Activated CD4-positive, alpha-beta T cell treated with anti-CD3 and anti-CD28 coated beads for 24 hours (primary cell): ENCODE measurements around the gene SMOC2.

Experiments
- DNase-seq, 2 donors: peaks; one replicate each; pipeline ENCODE4 v3.0.0-alpha.2; 2020; ENCODE audit warnings: low read depth in 2 of 2

SMOC2 gene

GRCh38 chr6:168709390-168709789 lies 268.4 kb downstream of the SMOC2 start:
- DNase-seq, result no peak

- no peak for DNase-seq
These were observed 269.0 kb downstream of the SMOC2 start for GRCh38 chr6:168709991-168710390.

DNA sequence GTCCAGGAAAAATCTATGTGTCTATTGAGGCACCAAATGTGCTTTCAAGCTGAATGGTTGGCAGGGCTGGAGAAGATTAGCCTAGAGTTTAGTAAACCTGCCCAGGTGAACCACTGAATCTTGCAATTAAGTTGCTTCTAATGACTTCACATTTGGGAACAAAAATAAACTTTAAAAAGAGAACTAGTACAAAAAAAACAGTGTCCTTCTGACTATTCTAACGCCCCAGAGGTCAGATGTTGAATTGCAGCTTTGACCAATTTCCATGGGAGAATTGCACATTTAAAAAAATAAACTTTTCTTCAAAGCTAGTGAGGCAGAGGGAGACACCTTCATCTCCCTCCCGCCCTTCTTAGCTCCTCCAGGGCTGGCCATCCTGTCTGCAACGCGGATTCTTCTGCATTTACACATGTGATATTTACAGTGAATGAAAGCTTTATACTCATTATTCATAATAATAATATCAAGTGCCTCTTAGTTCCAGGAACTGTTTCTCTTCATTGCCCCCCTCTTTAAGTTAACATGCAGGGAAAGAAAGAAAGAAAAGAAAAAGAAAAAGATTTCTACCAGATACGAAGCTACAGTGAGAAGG lies 270.2 kb downstream of the SMOC2 start:
- no peak for DNase-seq

DNA sequence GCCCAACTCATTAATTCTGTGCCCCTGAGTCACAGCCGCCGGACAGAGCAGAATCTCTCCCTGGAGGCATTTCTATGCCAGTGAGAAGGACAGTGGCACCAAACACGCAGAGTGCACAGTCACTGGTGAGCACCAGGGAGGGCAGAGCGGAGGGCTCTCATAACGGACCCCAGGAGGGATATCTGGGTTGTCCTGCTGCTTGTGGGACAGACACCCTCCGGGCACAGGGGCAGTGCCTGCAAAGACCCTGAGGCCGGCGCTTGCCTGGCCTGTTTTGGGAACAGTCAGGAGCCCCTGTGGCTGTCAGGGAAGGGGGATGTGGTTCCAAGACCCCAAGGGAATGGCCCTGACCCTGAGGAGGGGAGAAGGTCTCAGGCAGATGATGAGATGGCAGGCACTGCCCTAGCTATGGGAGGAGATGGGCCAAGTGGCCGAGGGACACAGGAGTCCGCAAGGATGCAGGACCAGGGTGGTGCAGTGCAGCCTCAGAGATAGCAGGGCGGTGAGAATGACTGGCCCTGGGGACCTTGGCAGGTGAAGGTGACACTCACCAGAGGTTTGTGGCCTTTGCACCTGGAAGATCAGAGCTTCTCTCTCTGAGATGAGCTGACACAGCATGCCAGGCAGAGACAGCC lies 270.8 kb downstream of the SMOC2 start:
- DNase-seq, result no peak

GRCh38 chr6:168712993-168713392 lies 272.0 kb downstream of the SMOC2 start:
- no peak for DNase-seq

DNA sequence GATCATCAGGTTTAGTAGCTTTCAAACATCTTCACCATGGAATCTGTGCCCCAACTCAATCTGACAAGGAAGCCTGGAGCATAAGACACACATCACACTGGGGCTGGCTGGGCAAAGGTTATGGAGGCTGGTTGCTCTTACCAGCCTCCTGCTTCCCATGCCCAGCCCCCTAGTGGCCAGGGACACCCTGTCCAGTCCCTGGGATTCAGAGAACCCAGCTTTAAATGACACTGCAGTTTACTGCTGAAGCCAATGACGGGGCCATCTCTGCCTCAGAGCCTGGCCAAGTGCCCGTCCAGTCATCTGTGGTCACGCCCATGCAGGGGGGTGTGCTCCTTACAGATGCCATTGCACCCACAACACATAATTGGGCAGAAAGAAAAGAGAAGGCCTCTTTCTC lies 272.9 kb downstream of the SMOC2 start:
- DNase-seq, result no peak

DNA sequence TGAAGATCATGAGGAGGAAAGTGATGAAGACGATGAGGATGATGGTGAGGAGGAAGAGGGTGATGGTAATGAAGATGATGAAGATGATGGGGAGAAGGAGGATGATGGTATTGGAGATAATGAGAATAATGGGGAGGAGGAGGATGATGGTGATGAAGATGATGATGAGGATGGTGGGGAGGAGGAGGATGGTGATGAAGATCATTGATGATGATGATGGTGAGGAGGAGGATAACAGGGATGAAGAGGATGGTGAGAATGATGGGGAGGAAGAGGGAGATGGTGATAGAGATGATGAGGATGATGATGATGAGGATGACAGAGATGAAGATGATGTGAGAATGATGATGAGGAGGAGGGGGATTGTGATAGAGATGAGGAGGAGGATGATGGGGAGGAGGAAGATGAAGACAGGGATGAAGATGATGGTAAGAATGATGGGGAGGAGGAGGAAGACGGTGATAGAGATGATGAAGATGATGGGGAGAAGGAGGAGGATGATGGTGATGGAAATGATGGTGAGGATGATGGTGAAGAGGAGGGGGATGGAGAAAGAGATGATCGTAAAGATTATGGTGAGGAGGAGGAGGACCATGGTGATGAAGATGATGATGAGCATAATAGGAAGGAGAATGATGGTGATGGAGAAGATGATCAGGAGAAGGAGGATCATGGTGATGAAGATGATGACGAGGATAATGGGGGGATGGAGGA lies 273.7 kb downstream of the SMOC2 start:
- DNase-seq, result no peak

- DNase-seq, result no peak
These were observed 274.9 kb downstream of the SMOC2 start for GRCh38 chr6:168715643-168716481.

GRCh38 chr6:168716581-168716980 lies 275.6 kb downstream of the SMOC2 start:
- DNase-seq, result no peak

- no peak for DNase-seq
These were observed 276.5 kb downstream of the SMOC2 start for GRCh38 chr6:168717491-168717890.
